Naive thymus-derived CD4-positive, alpha-beta T cell (primary cell): ENCODE measurements around the gene EXOSC7. TPM values are rescaled to one million over a fixed set of nuclear protein-coding genes. Genes with fewer than 3 reads are reported as not detected.

ENCODE experiments used
- ATAC-seq: fragments of 150-1000 bp; cut with Tn5 transposase; 2 replicates; pipeline ENCODE4 v1.10.0; 2021; ENCODE audit warnings: mild to moderate bottlenecking, moderate library complexity
- CTCF ChIA-PET: fragments of 350-600 bp; sonication (Branson Sonifier 250); formaldehyde crosslinking; loops from one replicate; lab custom pipeline; 2021; ENCODE audit warnings: antibody characterized with exemption; lab: Charles Lee
- POLR2A ChIA-PET: fragments of 350-600 bp; sonication (Branson Sonifier 250); formaldehyde crosslinking; loops from one replicate; lab custom pipeline; 2021; ENCODE audit warnings: antibody characterized with exemption, inconsistent platforms; lab: Charles Lee
- DNase-seq, 9 donors: peaks; one replicate each; pipeline versions ENCODE4 v3.0.0 to v3.0.0-alpha.2; 2020 to 2022; ENCODE audit warnings: mixed read lengths in 1 of 9
- H3K27ac ChIP-seq: one replicate; pipeline ENCODE4 v1.7.0; 2013; ENCODE audit warnings: mild to moderate bottlenecking, low read depth, low read length, moderate library complexity
- H3K27me3 ChIP-seq, 2 donors: one replicate each; pipeline ENCODE4 v1.7.0; 2013; ENCODE audit warnings: low read length in 2 of 2, mild to moderate bottlenecking in 2 of 2, moderate library complexity in 2 of 2; ENCODE audit not compliant: control insufficient read depth in 2 of 2, insufficient read depth in 2 of 2
- H3K36me3 ChIP-seq, 3 experiments: 1 replicate in 2 of 3; 2 replicates in 1 of 3; pipeline ENCODE4 v1.7.0; 2013; ENCODE audit warnings: low read length in 3 of 3, mild to moderate bottlenecking in 3 of 3, moderate library complexity in 1 of 3; ENCODE audit not compliant: insufficient read depth in 3 of 3, control insufficient read depth in 2 of 3
- H3K4me1 ChIP-seq, 2 donors: one replicate each; pipeline ENCODE4 v1.7.0; 2013; ENCODE audit warnings: low read length in 2 of 2, mild to moderate bottlenecking in 2 of 2, moderate library complexity in 1 of 2; ENCODE audit not compliant: control insufficient read depth in 2 of 2, insufficient read depth in 2 of 2
- H3K4me3 ChIP-seq: 2 replicates; pipeline ENCODE4 v1.7.0; 2013; ENCODE audit warnings: mild to moderate bottlenecking, low read length
- H3K9me3 ChIP-seq, 3 experiments: 1 replicate in 2 of 3; 2 replicates in 1 of 3; pipeline ENCODE4 v1.7.0; 2013; ENCODE audit warnings: low read length in 3 of 3; ENCODE audit not compliant: control insufficient read depth in 2 of 3
- H3K27ac Mint-ChIP-seq, 9 donors: one replicate each; pipeline ENCODE4 v1.8.0; 2020 to 2022; ENCODE audit warnings: mixed read lengths in 9 of 9, mild to moderate bottlenecking in 8 of 9, moderate library complexity in 5 of 9, inconsistent platforms in 2 of 9
- H3K27me3 Mint-ChIP-seq, 5 donors: one replicate each; pipeline ENCODE4 v1.8.0; 2021 to 2022; ENCODE audit warnings: mixed read lengths in 5 of 5, mild to moderate bottlenecking in 1 of 5
- H3K36me3 Mint-ChIP-seq, 5 donors: one replicate each; pipeline ENCODE4 v1.8.0; 2020 to 2022; ENCODE audit warnings: mixed read lengths in 5 of 5, mild to moderate bottlenecking in 3 of 5, inconsistent platforms in 1 of 5
- H3K4me1 Mint-ChIP-seq, 7 donors: one replicate each; pipeline ENCODE4 v1.8.0; 2020 to 2022; ENCODE audit warnings: mixed read lengths in 7 of 7, mild to moderate bottlenecking in 3 of 7, inconsistent platforms in 1 of 7
- H3K4me3 Mint-ChIP-seq, 10 donors: one replicate each; pipeline ENCODE4 v1.8.0; 2020 to 2022; ENCODE audit warnings: mild to moderate bottlenecking in 10 of 10, mixed read lengths in 10 of 10, moderate library complexity in 6 of 10, inconsistent platforms in 2 of 10
- H3K9me3 Mint-ChIP-seq, 11 donors: one replicate each; pipeline ENCODE4 v1.8.0; 2020 to 2022; ENCODE audit warnings: mixed read lengths in 11 of 11, mild to moderate bottlenecking in 4 of 11, inconsistent platforms in 1 of 11, moderate library complexity in 1 of 11
- intact Hi-C, 2 donors: fragments of 100-400 bp; cut with micrococcal nuclease; formaldehyde crosslinking; loops; one replicate each; pipeline ENCODE4 v1.15.1; 2023
- polyA plus RNA-seq, 2 donors: library from polyadenylated mRNA; unstranded; fragments of 300-500 nt; fragmentation: Illumina TruSeq; gene quantifications; one replicate each; pipeline ENCODE4 v1.2.3, GENCODE V29; 2021
- total RNA-seq, 6 experiments: library from RNA in 5 of 6; stranded (reverse) in 5 of 6; gene quantifications; 1 replicate in 5 of 6; 2 replicates in 1 of 6; pipeline ENCODE4 v1.2.3 and lab custom pipeline; 2021 to 2026

EXOSC7 gene
- total and polyA plus RNA-seq, 7 experiments from 2014 or later = 30.7 to 59.4 (median 48.4) TPM

DNA sequence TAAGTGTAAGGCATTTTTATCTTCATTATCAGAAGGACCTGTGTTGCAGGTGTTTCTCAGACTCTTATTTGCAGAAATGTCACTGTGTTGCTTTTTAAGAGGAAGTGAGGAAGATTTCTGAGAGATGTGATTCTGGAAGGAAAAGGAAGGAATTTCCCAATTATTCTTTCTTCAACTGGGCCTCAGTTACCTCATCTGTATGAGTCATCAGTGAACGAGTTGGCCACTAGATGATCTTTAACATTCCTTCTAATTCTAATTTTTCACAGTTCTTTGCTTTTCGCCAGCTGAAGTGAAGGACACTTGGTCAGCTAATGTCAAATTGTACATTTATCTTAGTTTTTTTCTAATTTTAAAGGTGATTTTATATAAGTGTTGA is 79.0 kb downstream of the EXOSC7 start:
- no peaks in the 10 kb centered on the region for H3K4me1 ChIP-seq
- ChIA-PET CTCF (interaction anchor here (0.8 to 2.3 kb wide), 4 partner anchors 9 to 155 kb away, joined by 3 to 19 read pairs (median 8); no protein-coding TSS in a partner anchor), POLR2A (no interaction called here)
- Mint-ChIP-seq H3K27ac (no peak overlapping the region), H3K4me1 (peaks cover 0 to 30% (median 0%) of the 10 kb centered on the region in 7 donors), H3K9me3 (peaks cover 0 to 2% (median 0%) of the 10 kb centered on the region in 11 donors), H3K36me3 (peaks cover 0 to 1% (median 0%) of the 10 kb centered on the region in 5 donors), H3K4me3 (no peak overlapping the region), H3K27me3 (peaks cover under 1 to 13% (median 2%) of the 10 kb centered on the region in 5 donors)
- no peaks in the 10 kb centered on the region for H3K36me3 ChIP-seq
- no peak overlapping the region for H3K4me3 ChIP-seq
- H3K27me3 ChIP-seq = no peaks in the 10 kb centered on the region
- H3K9me3 ChIP-seq = no peaks in the 10 kb centered on the region
- ATAC-seq (peak; percentile 24), DNase-seq (no peak)
- intact Hi-C loops = loop anchor here in 1 of 2 donors (2.0 kb wide), 1 partner anchor 14 kb away; no protein-coding TSS in a partner anchor
- H3K27ac ChIP-seq = no peak overlapping the region

DNA sequence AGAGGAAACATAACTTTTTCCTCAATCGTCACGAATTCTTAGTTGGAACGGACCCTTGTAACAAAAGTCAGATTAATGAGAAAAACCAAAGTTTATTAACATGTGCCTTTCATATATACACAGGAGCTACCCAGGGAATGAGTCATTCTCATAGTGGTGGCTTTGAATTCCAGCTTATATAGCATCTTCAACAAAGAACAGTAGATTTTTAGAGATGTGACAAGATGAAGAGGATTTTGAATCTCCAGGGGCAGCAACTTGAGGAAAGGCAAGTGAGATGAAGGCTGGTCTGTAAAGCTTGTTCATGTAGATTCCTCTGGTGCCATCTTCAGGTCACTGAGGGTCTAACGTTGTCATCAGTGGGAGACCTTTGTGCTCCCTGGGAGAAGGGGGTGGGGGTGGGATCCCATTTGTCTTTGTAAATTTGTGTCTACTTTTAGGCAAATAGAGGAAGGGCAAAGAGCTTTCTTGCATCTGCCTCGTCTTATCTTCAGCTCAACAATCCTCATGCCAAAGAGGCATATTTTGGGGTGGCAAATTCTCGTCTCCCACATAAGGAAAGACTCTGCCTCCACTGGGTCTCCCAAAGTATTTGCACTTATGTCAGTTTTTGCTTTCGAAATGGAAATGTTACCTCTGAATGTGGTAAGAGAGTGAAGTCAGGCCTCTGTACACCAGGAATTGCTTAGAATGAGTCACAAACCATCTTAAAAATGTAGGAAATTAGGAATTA is 79.5 kb downstream of the EXOSC7 start:
- ATAC-seq = peak; percentile 38
- H3K27me3 ChIP-seq = no peaks in the 10 kb centered on the region
- peaks cover 0 to 30% (median 0%) of the 10 kb centered on the region in 7 donors for H3K4me1 Mint-ChIP-seq
- H3K9me3 ChIP-seq = no peaks in the 10 kb centered on the region
- H3K27ac Mint-ChIP-seq = no peak overlapping the region
- H3K4me1 ChIP-seq = no peaks in the 10 kb centered on the region
- CTCF ChIA-PET = interaction anchor here (0.8 to 2.3 kb wide), 4 partner anchors 10 to 155 kb away, joined by 3 to 19 read pairs (median 8); no protein-coding TSS in a partner anchor
- no peak overlapping the region for H3K27ac ChIP-seq
- H3K9me3 Mint-ChIP-seq = peaks cover 0 to 2% (median 0%) of the 10 kb centered on the region in 11 donors
- DNase-seq = peak in 1 of 9 donors; percentile 20
- no peak overlapping the region for H3K4me3 ChIP-seq
- POLR2A ChIA-PET = interaction anchor here (0.6 to 0.9 kb wide), 2 partner anchors 20 to 1784 kb away, joined by 3 read pairs; no protein-coding TSS in a partner anchor
- no peak overlapping the region for H3K4me3 Mint-ChIP-seq
- no peaks in the 10 kb centered on the region for H3K36me3 ChIP-seq
- peaks cover 0 to 9% (median 0%) of the 10 kb centered on the region in 5 donors for H3K27me3 Mint-ChIP-seq
- intact Hi-C loops = loop anchor here in 1 of 2 donors (2.0 kb wide), 1 partner anchor 15 kb away; no protein-coding TSS in a partner anchor
- peaks cover 0 to 1% (median 0%) of the 10 kb centered on the region in 5 donors for H3K36me3 Mint-ChIP-seq

DNA sequence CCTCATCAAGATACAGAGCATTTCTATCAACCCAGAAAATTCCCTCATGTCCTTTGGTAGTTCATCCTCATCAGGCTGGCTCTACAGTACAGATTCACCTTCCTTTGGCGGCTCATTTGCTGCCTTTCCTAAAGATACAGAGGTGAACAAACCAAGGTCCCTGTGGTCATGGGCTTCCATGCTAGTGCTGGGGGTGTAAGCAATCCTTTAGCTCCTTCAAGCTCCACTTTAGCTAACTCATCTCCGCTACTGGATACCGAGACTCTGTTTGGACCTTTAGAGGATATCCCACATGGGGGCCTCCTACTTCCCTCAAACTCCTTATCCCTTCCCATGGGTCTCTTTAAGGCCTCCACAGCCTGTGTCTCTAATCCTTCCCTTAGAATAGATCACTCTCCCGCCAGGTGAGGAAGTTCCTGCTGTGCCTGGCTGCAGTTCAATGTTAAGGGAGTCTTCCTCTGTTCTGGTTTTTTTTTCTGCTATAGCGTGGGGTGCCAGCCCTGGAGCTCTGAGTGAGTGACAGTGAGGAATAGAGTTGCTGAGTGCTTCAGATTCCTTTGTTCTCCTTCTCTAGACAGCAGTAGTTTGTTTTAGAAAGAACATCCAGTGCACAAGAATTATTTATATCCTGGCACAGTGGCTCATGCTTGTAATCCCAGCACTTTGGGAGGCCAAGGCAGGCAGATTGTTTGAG is 80.7 kb downstream of the EXOSC7 start:
- intact Hi-C loops = no loop called here

DNA sequence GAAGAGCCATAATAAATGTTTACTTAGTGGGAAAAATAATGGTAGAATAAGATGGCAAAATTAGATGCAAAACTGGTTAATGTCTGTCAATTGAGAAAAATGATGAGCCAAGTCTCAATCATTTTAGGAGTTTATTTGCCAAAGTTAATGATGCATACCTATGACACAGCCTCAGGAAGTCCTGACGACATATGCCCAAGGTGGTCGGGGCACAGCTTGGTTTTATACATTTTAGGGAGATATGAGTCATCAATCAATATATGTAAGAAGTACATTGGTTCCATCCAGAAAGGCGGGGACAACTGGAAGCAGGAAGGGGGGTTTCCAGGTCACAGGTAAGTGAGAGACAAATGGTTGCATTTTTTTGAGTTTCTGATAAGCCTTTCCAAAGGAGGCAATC is 81.5 kb downstream of the EXOSC7 start:
- Mint-ChIP-seq H3K27ac (no peak overlapping the region), H3K36me3 (peaks cover 0 to 1% (median 0%) of the 10 kb centered on the region in 5 donors), H3K9me3 (no peaks in the 10 kb centered on the region), H3K27me3 (peaks cover 0 to 7% (median 0%) of the 10 kb centered on the region in 5 donors), H3K4me3 (no peak overlapping the region), H3K4me1 (peaks cover 0 to 33% (median 0%) of the 10 kb centered on the region in 7 donors)
- CTCF ChIA-PET = no interaction called here
- H3K27me3 ChIP-seq = no peaks in the 10 kb centered on the region
- ATAC-seq (no peak), DNase-seq (no peak)
- no peaks in the 10 kb centered on the region for H3K9me3 ChIP-seq
- no peaks in the 10 kb centered on the region for H3K4me1 ChIP-seq
- intact Hi-C loops = no loop called here
- no peak overlapping the region for H3K4me3 ChIP-seq
- no peak overlapping the region for H3K27ac ChIP-seq
- POLR2A ChIA-PET = no interaction called here
- H3K36me3 ChIP-seq = no peaks in the 10 kb centered on the region

More for the DNA sequence above, 80.7 kb downstream of the EXOSC7 start:
- H3K9me3 Mint-ChIP-seq = peaks cover 0 to 2% (median 0%) of the 10 kb centered on the region in 11 donors
- no peaks in the 10 kb centered on the region for H3K4me1 ChIP-seq
- no peaks in the 10 kb centered on the region for H3K36me3 ChIP-seq
- no peak overlapping the region for H3K27ac ChIP-seq
- H3K4me1 Mint-ChIP-seq = peaks cover 0 to 30% (median 0%) of the 10 kb centered on the region in 7 donors
- H3K27me3 Mint-ChIP-seq = peaks cover 0 to 7% (median 0%) of the 10 kb centered on the region in 5 donors
- no peaks in the 10 kb centered on the region for H3K27me3 ChIP-seq
- POLR2A ChIA-PET = interaction anchor here (0.9 kb wide), 1 partner anchor 18 kb away, joined by 3 read pairs; no protein-coding TSS in a partner anchor
- DNase-seq (no peak), ATAC-seq (no peak)
- peaks cover 0 to 1% (median 0%) of the 10 kb centered on the region in 5 donors for H3K36me3 Mint-ChIP-seq
- no peak overlapping the region for H3K4me3 Mint-ChIP-seq
- H3K4me3 ChIP-seq = no peak overlapping the region
- CTCF ChIA-PET = interaction anchor here (2.3 kb wide), 1 partner anchor 154 kb away, joined by 19 read pairs; no protein-coding TSS in a partner anchor
- no peak overlapping the region for H3K27ac Mint-ChIP-seq
- H3K9me3 ChIP-seq = no peaks in the 10 kb centered on the region

DNA sequence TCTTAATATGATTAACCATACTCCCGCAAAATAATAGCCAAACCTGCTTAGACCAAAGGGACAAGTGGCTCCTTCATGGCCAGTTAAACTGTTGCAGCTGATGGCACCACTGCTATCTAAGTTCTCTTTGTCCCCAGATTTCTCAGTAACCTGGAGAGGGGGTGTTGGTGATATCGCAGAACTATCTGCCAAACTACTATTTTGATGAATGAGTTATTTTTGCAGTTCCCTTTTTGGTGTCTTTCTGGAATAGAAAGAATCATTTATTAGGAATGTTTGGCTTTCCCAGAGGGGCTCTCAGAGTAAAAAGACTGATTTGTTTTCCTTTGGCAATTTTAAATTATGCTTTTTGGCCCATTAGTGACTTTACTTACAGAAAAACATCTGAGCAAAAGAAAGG is 83.1 kb downstream of the EXOSC7 start:
- POLR2A ChIA-PET = no interaction called here

DNA sequence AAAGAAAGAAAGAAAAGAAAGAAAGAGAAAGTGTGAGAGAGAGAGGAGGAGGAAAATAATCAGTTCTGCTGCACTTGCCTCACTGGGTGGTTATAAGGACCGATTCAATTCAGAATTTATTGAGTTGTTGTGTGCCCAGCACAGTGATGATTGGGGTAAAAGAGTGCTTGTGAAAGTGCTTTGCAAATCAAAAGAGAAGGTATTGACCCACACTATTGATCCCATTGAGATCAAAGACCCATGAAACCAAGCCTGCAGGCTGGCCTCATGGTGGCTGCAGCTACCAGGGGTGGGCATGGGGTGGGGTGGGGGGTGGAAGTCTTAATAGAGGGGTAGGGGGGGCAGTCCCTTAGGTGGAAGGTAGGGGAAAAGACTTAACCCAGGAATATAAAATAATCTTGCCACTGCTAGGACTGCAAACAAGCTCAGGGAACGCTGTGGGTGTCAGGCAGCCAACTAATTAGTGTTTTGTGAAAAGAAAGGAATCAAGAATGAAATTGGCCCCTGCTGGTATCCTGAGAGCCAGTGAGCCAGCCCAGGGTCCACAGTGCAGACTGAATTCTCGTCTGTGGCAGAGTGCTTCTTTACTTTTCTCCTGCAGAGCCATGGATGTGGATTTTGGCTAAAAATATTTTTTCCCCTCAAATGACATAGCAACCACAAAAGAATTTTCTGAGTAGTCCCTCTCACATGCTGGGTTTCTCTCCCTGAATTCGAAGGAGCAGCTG is 84.3 kb downstream of the EXOSC7 start:
- POLR2A ChIA-PET = no interaction called here
- H3K36me3 Mint-ChIP-seq = peaks cover 0 to 1% (median 0%) of the 10 kb centered on the region in 5 donors
- no peaks in the 10 kb centered on the region for H3K9me3 ChIP-seq
- no peaks in the 10 kb centered on the region for H3K36me3 ChIP-seq
- no peaks in the 10 kb centered on the region for H3K27me3 ChIP-seq
- peaks cover 6 to 27% (median 12%) of the 10 kb centered on the region in 7 donors for H3K4me1 Mint-ChIP-seq
- peak overlapping the region in 2 of 9 donors; percentile 24 to 31 for H3K27ac Mint-ChIP-seq
- ATAC-seq = no peak
- H3K27me3 Mint-ChIP-seq = peaks cover 0 to 7% (median 4%) of the 10 kb centered on the region in 5 donors
- no peaks in the 10 kb centered on the region for H3K9me3 Mint-ChIP-seq
- no peak for DNase-seq
- H3K4me3 ChIP-seq = no peak overlapping the region
- no peak overlapping the region for H3K4me3 Mint-ChIP-seq
- H3K27ac ChIP-seq = no peak overlapping the region
- peaks cover 0 to 7% of the 10 kb centered on the region in 2 donors for H3K4me1 ChIP-seq
- intact Hi-C loops = loop anchor here (5.0 kb wide), 2 partner anchors 47 to 1352 kb away; no protein-coding TSS in a partner anchor
- CTCF ChIA-PET = no interaction called here

More for the DNA sequence above, 83.1 kb downstream of the EXOSC7 start:
- H3K4me1 Mint-ChIP-seq = peaks cover 0 to 26% (median 0%) of the 10 kb centered on the region in 7 donors
- peaks cover 0 to 1% (median 0%) of the 10 kb centered on the region in 5 donors for H3K36me3 Mint-ChIP-seq
- CTCF ChIA-PET = no interaction called here
- no peak overlapping the region for H3K27ac Mint-ChIP-seq
- no peaks in the 10 kb centered on the region for H3K4me1 ChIP-seq
- H3K4me3 Mint-ChIP-seq = no peak overlapping the region
- intact Hi-C loops = no loop called here
- peaks cover 0 to 7% (median 0%) of the 10 kb centered on the region in 5 donors for H3K27me3 Mint-ChIP-seq
- ATAC-seq (no peak), DNase-seq (no peak)
- H3K27ac ChIP-seq = no peak overlapping the region
- H3K27me3 ChIP-seq = no peaks in the 10 kb centered on the region
- no peaks in the 10 kb centered on the region for H3K9me3 Mint-ChIP-seq
- no peaks in the 10 kb centered on the region for H3K36me3 ChIP-seq
- no peak overlapping the region for H3K4me3 ChIP-seq
- H3K9me3 ChIP-seq = no peaks in the 10 kb centered on the region
